ENCODE results near the gene ZC3H18. TPM values are rescaled to one million over a fixed set of nuclear protein-coding genes. Genes with fewer than 3 reads are reported as not detected.

ZC3H18 gene
- total RNA-seq, 1 donor from 2014 or later, result 21.3 TPM

- TF ChIP-seq CTCF (IDR thresholded peaks at IDR 0.05; ENCODE audit: borderline replicate concordance), result no peak
- no peaks in the 10 kb centered on the region for H3K36me3 ChIP-seq
- peak; percentile 57 for DNase-seq
- H3K4me1 ChIP-seq, result peaks cover 25% of the 10 kb centered on the region
- intact Hi-C loops (cut with micrococcal nuclease), result no loop called here
- H3K9me3 ChIP-seq (replicated peaks), result no peaks in the 10 kb centered on the region
- peaks cover 17% of the 10 kb centered on the region for H3K27me3 ChIP-seq (ENCODE audit: low read depth)
- peak overlapping the region; percentile 78 for H3K4me3 ChIP-seq
- peak overlapping the region; percentile 93 for H3K27ac ChIP-seq (replicated peaks)
Measured at GRCh38 chr16:88534638-88535190, 35.5 kb upstream of the ZC3H18 start.

GRCh38 chr16:88535191-88535856 is 34.9 kb upstream of the ZC3H18 start:
- Histone ChIP-seq H3K27me3 (ENCODE audit: low read depth) (peaks cover 23% of the 10 kb centered on the region), H3K36me3 (no peaks in the 10 kb centered on the region), H3K4me1 (peaks cover 21% of the 10 kb centered on the region), H3K4me3 (peak overlapping the region; percentile 78), H3K27ac (replicated peaks) (peak overlapping the region; percentile 71), H3K9me3 (replicated peaks) (no peaks in the 10 kb centered on the region)
- intact Hi-C loops (cut with micrococcal nuclease), result no loop called here
- no peak for TF ChIP-seq CTCF (IDR thresholded peaks at IDR 0.05; ENCODE audit: borderline replicate concordance)
- DNase-seq, result no peak

DNA sequence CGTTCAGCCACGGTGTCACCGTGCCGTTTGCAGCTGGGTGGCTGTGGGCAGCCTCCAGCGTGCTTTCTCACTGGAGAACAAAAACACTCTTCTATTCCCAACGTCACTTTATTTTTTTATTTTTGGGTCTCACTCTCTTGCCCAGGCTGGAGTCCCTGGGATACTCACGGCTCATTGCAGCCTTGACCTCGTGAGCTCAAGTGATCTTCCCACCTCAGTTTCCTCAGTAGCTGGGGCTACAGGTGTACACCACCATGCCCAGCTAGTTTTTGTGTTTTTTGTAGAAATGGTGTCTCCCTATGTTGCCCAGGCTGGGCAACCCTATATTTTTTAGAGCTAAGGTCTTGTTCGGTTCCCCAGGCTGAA is 34.4 kb upstream of the ZC3H18 start:
- no peak for DNase-seq

GRCh38 chr16:88536510-88536909 is 33.7 kb upstream of the ZC3H18 start:
- H3K4me3 ChIP-seq, result no peak overlapping the region
- H3K27ac ChIP-seq (replicated peaks), result no peak overlapping the region
- peaks cover 21% of the 10 kb centered on the region for H3K4me1 ChIP-seq
- intact Hi-C loops (cut with micrococcal nuclease), result no loop called here
- no peaks in the 10 kb centered on the region for H3K36me3 ChIP-seq
- no peaks in the 10 kb centered on the region for H3K9me3 ChIP-seq (replicated peaks)
- no peak for DNase-seq
- peaks cover 35% of the 10 kb centered on the region for H3K27me3 ChIP-seq (ENCODE audit: low read depth)
- no peak for TF ChIP-seq CTCF (IDR thresholded peaks at IDR 0.05; ENCODE audit: borderline replicate concordance)

More for the DNA sequence above, 34.4 kb upstream of the ZC3H18 start:
- no peak for TF ChIP-seq CTCF (IDR thresholded peaks at IDR 0.05; ENCODE audit: borderline replicate concordance)
- H3K36me3 ChIP-seq, result no peaks in the 10 kb centered on the region
- intact Hi-C loops (cut with micrococcal nuclease), result no loop called here
- peaks cover 21% of the 10 kb centered on the region for H3K4me1 ChIP-seq
- H3K9me3 ChIP-seq (replicated peaks), result no peaks in the 10 kb centered on the region
- H3K4me3 ChIP-seq, result no peak overlapping the region
- peaks cover 28% of the 10 kb centered on the region for H3K27me3 ChIP-seq (ENCODE audit: low read depth)
- H3K27ac ChIP-seq (replicated peaks), result no peak overlapping the region

DNA sequence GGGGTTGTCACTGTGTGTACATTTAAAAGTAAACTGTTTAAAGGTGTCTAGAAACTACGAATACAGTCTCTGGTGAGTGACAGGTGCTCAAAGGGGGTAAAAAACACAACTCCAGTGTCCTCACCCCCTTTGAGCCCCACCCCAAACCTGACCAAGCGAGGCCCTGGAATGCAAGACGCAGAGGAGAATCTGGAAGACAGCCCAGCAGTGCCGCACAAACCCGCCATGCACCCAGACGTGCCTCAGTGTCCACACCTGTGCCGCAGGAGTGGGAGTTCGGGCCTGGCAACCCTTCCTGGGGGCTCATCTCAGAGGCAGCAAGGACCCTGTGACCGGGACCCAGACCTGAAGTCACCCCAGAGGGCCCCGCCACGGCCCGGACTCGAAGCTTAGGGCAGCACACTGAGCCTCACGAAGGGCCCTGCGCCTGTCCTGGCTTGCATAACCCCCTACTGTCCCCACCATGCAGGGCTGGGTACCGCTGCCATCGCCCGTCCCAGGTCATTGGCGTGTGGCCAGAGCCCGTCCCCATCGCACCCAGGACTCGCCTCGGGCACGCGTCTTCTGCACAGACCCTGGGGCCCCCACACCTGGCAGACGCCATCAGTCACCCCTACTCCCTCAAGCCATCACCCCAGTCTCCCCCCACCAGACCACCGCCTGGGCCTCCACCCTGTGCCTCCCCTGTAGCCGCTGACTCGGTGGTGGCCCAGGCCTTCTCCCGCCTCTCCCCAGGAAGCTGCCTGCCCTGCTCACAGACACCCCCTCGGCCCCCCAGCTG is 33.0 kb upstream of the ZC3H18 start:
- Histone ChIP-seq H3K27ac (replicated peaks) (no peak overlapping the region), H3K9me3 (replicated peaks) (no peaks in the 10 kb centered on the region), H3K4me3 (no peak overlapping the region), H3K27me3 (ENCODE audit: low read depth) (peaks cover 41% of the 10 kb centered on the region), H3K36me3 (no peaks in the 10 kb centered on the region), H3K4me1 (peaks cover 21% of the 10 kb centered on the region)
- TF ChIP-seq CTCF (IDR thresholded peaks at IDR 0.05; ENCODE audit: borderline replicate concordance), result no peak
- no peak for DNase-seq
- intact Hi-C loops (cut with micrococcal nuclease), result no loop called here

All from left ventricle myocardium inferior (tissue), 1 donor.